Measurements from ENCODE around the gene SLC45A2. TPM values are rescaled to one million over a fixed set of nuclear protein-coding genes. Genes with fewer than 3 reads are reported as not detected.
A peak's percentile ranks its signal among the peaks of the same experiment; 100 is the strongest.

SLC45A2 gene
- total RNA-seq, 1 donor from 2014 or later: 2.4 TPM

GRCh38 chr5:33994845-33995244 lies 10.4 kb upstream of the SLC45A2 start:
- Mint-ChIP-seq H3K27me3 (no peaks in the 10 kb centered on the region), H3K9me3 (ENCODE audit: low read depth) (no peaks in the 10 kb centered on the region), H3K36me3 (ENCODE audit: insufficient read depth) (peaks cover 19% of the 10 kb centered on the region), H3K27ac (no peak overlapping the region), H3K4me1 (ENCODE audit: low read depth) (peaks cover 19% of the 10 kb centered on the region), H3K4me3 (ENCODE audit: low read depth) (no peak overlapping the region)
- no peak for TF ChIP-seq CTCF (IDR thresholded peaks at IDR 0.05; ENCODE audit: unreplicated experiment)
- DNase-seq (ENCODE audit: low spot score, unreplicated experiment): no peak

DNA sequence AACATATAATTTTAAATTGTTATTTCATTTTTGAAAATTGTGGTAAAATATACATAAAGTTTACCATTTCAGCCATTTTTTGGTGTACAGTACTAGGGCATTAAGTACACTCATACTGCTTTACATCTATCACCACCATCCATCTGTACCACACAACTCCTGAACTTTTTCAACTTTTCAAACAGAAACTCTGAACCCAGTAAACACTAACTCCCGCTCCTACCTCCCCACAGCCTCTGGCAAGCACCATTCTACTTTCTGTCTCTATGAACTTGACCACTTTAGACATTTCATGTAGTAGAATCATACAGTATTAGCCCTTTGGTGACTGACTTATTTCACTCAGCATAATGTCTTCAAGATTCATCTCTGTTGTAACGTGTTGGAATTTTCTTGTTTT lies 8.4 kb upstream of the SLC45A2 start:
- Mint-ChIP-seq H3K9me3 (ENCODE audit: low read depth) (no peaks in the 10 kb centered on the region), H3K36me3 (ENCODE audit: insufficient read depth) (peaks cover 24% of the 10 kb centered on the region), H3K27me3 (no peaks in the 10 kb centered on the region), H3K4me1 (ENCODE audit: low read depth) (peaks cover 9% of the 10 kb centered on the region), H3K27ac (peak overlapping the region; percentile 38), H3K4me3 (ENCODE audit: low read depth) (no peak overlapping the region)
- no peak for TF ChIP-seq CTCF (IDR thresholded peaks at IDR 0.05; ENCODE audit: unreplicated experiment)
- DNase-seq (ENCODE audit: low spot score, unreplicated experiment): no peak

DNA sequence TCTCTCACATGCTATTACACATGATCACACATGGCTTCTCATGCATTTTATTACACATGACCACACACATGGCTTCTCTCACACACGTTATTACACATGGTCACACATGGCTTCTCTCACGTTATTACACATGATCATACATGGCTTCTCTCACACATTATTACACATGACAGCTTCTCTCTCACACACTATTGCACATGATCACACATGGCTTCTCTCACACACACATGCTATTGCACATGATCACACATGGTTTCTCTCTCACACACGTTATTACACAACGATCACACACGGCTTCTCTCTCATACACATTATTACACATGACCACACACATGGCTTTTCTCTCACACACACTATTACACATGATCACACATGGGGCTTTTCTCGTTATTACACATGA lies 954 bp upstream of the SLC45A2 start:
- no peak for DNase-seq (ENCODE audit: low spot score, unreplicated experiment)
- peaks cover 21% of the 10 kb centered on the region for H3K4me1 Mint-ChIP-seq (ENCODE audit: low read depth)
- TF ChIP-seq CTCF (IDR thresholded peaks at IDR 0.05; ENCODE audit: unreplicated experiment): no peak
- peaks cover 16% of the 10 kb centered on the region for H3K36me3 Mint-ChIP-seq (ENCODE audit: insufficient read depth)
- no peaks in the 10 kb centered on the region for H3K9me3 Mint-ChIP-seq (ENCODE audit: low read depth)
- H3K4me3 Mint-ChIP-seq (ENCODE audit: low read depth): no peak overlapping the region
- no peak overlapping the region for H3K27ac Mint-ChIP-seq
- H3K27me3 Mint-ChIP-seq: no peaks in the 10 kb centered on the region

DNA sequence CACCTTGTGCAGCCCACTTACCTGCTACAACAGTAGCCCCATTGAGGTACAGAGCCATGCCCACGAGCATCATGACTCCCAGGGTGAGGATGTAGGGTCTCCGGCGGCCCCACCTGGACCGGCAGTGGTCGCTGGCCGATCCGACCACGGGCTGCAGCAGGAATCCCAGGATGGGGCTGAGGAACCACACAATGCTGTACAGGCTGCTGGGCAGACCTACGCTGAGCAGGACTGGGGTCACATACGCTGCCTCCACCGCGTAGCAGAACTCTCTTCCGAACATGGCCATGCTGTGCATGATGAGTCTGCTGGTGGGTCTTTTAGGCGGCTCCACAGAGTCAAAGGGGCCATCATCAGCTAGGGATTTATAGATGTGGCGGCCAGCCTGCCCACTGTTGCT lies 315 bp downstream of the SLC45A2 start:
- H3K9me3 Mint-ChIP-seq (ENCODE audit: low read depth): no peaks in the 10 kb centered on the region
- H3K4me1 Mint-ChIP-seq (ENCODE audit: low read depth): peaks cover 22% of the 10 kb centered on the region
- H3K4me3 Mint-ChIP-seq (ENCODE audit: low read depth): no peak overlapping the region
- TF ChIP-seq CTCF (IDR thresholded peaks at IDR 0.05; ENCODE audit: unreplicated experiment): no peak
- no peak for DNase-seq (ENCODE audit: low spot score, unreplicated experiment)
- H3K27me3 Mint-ChIP-seq: no peaks in the 10 kb centered on the region
- H3K36me3 Mint-ChIP-seq (ENCODE audit: insufficient read depth): peaks cover 13% of the 10 kb centered on the region
- H3K27ac Mint-ChIP-seq: no peak overlapping the region

- Mint-ChIP-seq H3K27me3 (no peaks in the 10 kb centered on the region), H3K4me1 (ENCODE audit: low read depth) (peaks cover 22% of the 10 kb centered on the region), H3K27ac (peak overlapping the region; percentile 7), H3K36me3 (ENCODE audit: insufficient read depth) (no peaks in the 10 kb centered on the region), H3K4me3 (ENCODE audit: low read depth) (no peak overlapping the region), H3K9me3 (ENCODE audit: low read depth) (no peaks in the 10 kb centered on the region)
- TF ChIP-seq CTCF (IDR thresholded peaks at IDR 0.05; ENCODE audit: unreplicated experiment): no peak
- no peak for DNase-seq (ENCODE audit: low spot score, unreplicated experiment)
Observed at GRCh38 chr5:33981408-33982162, 2.9 kb downstream of the SLC45A2 start.
